HEK293 (cell line): ENCODE results near the gene RTKN.

Experiments used
- EGR2 ChIP-seq: fragments of 450-650 bp; formaldehyde crosslinking; IDR thresholded peaks from 2 replicates; pipeline ENCODE4 v1.5.1; 2016; ENCODE audit warnings: low read depth, missing biosample characterization, missing genetic modification characterization
- KLF8 ChIP-seq: fragments of 450-650 bp; formaldehyde crosslinking; IDR thresholded peaks from 2 replicates; pipeline ENCODE4 v1.5.1; 2016; ENCODE audit warnings: missing biosample characterization, missing genetic modification characterization
- SP2 ChIP-seq: fragments of 450-650 bp; formaldehyde crosslinking; IDR thresholded peaks from 2 replicates; pipeline ENCODE4 v1.5.1; 2016; ENCODE audit warnings: missing biosample characterization, missing genetic modification characterization
- SP3 ChIP-seq: fragments of 450-650 bp; formaldehyde crosslinking; IDR thresholded peaks from 2 replicates; pipeline ENCODE4 v1.5.1; 2016; ENCODE audit warnings: missing biosample characterization, missing genetic modification characterization
- ZBTB10 ChIP-seq: fragments of 450-650 bp; formaldehyde crosslinking; IDR thresholded peaks from 2 replicates; pipeline ENCODE4 v1.5.1; 2016; ENCODE audit warnings: missing biosample characterization, missing genetic modification characterization
- ZBTB20 ChIP-seq: fragments of 450-650 bp; formaldehyde crosslinking; IDR thresholded peaks from 2 replicates; pipeline ENCODE4 v1.5.1; 2016; ENCODE audit warnings: missing biosample characterization, missing genetic modification characterization
- ZNF114 ChIP-seq: fragments of 450-650 bp; formaldehyde crosslinking; IDR thresholded peaks from 2 replicates; pipeline ENCODE4 v1.5.0; 2017; ENCODE audit warnings: missing biosample characterization, missing genetic modification characterization
- ZNF18 ChIP-seq: fragments of 450-650 bp; formaldehyde crosslinking; IDR thresholded peaks from 2 replicates; pipeline ENCODE4 v1.5.1; 2016; ENCODE audit warnings: missing biosample characterization, missing genetic modification characterization
- ZNF211 ChIP-seq: fragments of 450-650 bp; formaldehyde crosslinking; IDR thresholded peaks from 2 replicates; pipeline ENCODE4 v1.5.1; 2016; ENCODE audit warnings: low read depth, missing biosample characterization, missing genetic modification characterization
- ZNF23 ChIP-seq: fragments of 450-650 bp; formaldehyde crosslinking; IDR thresholded peaks from 2 replicates; pipeline ENCODE4 v1.5.1; 2016; ENCODE audit warnings: missing biosample characterization, missing genetic modification characterization, borderline replicate concordance
- ZNF248 ChIP-seq: fragments of 450-650 bp; formaldehyde crosslinking; IDR thresholded peaks from 2 replicates; pipeline ENCODE4 v1.5.1; 2017; ENCODE audit warnings: missing biosample characterization, missing genetic modification characterization
- ZNF266 ChIP-seq: fragments of 450-650 bp; formaldehyde crosslinking; IDR thresholded peaks from 2 replicates; pipeline ENCODE4 v1.5.1; 2016; ENCODE audit warnings: missing biosample characterization, missing genetic modification characterization, low read depth
- ZNF292 ChIP-seq: fragments of 450-650 bp; formaldehyde crosslinking; IDR thresholded peaks from 2 replicates; pipeline ENCODE4 v1.5.1; 2016; ENCODE audit warnings: low read depth, missing biosample characterization, missing genetic modification characterization, borderline replicate concordance
- ZNF501 ChIP-seq: fragments of 450-650 bp; formaldehyde crosslinking; IDR thresholded peaks from 2 replicates; pipeline ENCODE4 v1.5.1; 2016; ENCODE audit warnings: missing biosample characterization, missing genetic modification characterization
- ZNF510 ChIP-seq: fragments of 450-650 bp; formaldehyde crosslinking; IDR thresholded peaks from 2 replicates; pipeline ENCODE4 v1.5.1; 2018; ENCODE audit warnings: mild to moderate bottlenecking, missing genetic modification characterization, missing biosample characterization; ENCODE audit not compliant: insufficient replicate concordance
- ZNF555 ChIP-seq: fragments of 450-650 bp; formaldehyde crosslinking; conservative IDR thresholded peaks from 2 replicates; pipeline ENCODE4 v1.5.1; 2017; ENCODE audit warnings: missing biosample characterization, mild to moderate bottlenecking, missing genetic modification characterization, inconsistent platforms
- ZNF561 ChIP-seq: fragments of 450-650 bp; IDR thresholded peaks from 2 replicates; pipeline ENCODE4 v1.5.1; 2018; ENCODE audit warnings: missing biosample characterization, missing genetic modification characterization, borderline replicate concordance
- ZNF585B ChIP-seq: fragments of 450-650 bp; formaldehyde crosslinking; IDR thresholded peaks from 2 replicates; pipeline ENCODE4 v1.5.1; 2016; ENCODE audit warnings: missing biosample characterization, missing genetic modification characterization
- ZNF596 ChIP-seq: fragments of 450-650 bp; IDR thresholded peaks from 2 replicates; pipeline ENCODE4 v1.5.0; 2018; ENCODE audit warnings: missing biosample characterization, mild to moderate bottlenecking, missing genetic modification characterization, moderate library complexity
- ZNF664 ChIP-seq: fragments of 450-650 bp; formaldehyde crosslinking; IDR thresholded peaks from 2 replicates; pipeline ENCODE4 v1.5.1; 2016; ENCODE audit warnings: missing biosample characterization, missing genetic modification characterization
- ZNF747 ChIP-seq: fragments of 450-650 bp; formaldehyde crosslinking; IDR thresholded peaks from 2 replicates; pipeline ENCODE4 v1.5.1; 2016; ENCODE audit warnings: missing biosample characterization, missing genetic modification characterization
- ZNF792 ChIP-seq: fragments of 450-650 bp; formaldehyde crosslinking; IDR thresholded peaks from 2 replicates; pipeline ENCODE4 v1.5.1; 2016; ENCODE audit warnings: missing biosample characterization, missing genetic modification characterization
- ZNF830 ChIP-seq: fragments of 450-650 bp; IDR thresholded peaks from 2 replicates; pipeline ENCODE4 v1.5.0; 2018; ENCODE audit warnings: missing biosample characterization, missing genetic modification characterization, low read depth, mild to moderate bottlenecking, moderate library complexity
- ZNF843 ChIP-seq: fragments of 450-650 bp; formaldehyde crosslinking; IDR thresholded peaks from 2 replicates; pipeline ENCODE4 v1.5.1; 2016; ENCODE audit warnings: missing biosample characterization, missing genetic modification characterization
- ZSCAN16 ChIP-seq: fragments of 450-650 bp; formaldehyde crosslinking; IDR thresholded peaks from 2 replicates; pipeline ENCODE4 v1.5.1; 2016; ENCODE audit warnings: missing biosample characterization, missing genetic modification characterization
- ZSCAN4 ChIP-seq: fragments of 450-650 bp; formaldehyde crosslinking; IDR thresholded peaks from 2 replicates; pipeline ENCODE4 v1.5.1; 2017; ENCODE audit warnings: missing biosample characterization, missing genetic modification characterization
- TF ChIP-seq, protein P1 (sequence below): fragments of 450-650 bp; formaldehyde crosslinking; IDR thresholded peaks from 2 replicates; pipeline ENCODE4 v1.5.1; 2017; ENCODE audit warnings: missing biosample characterization, missing genetic modification characterization
- TF ChIP-seq, protein P2 (sequence below): sonication (generic); formaldehyde crosslinking; IDR thresholded peaks from 2 replicates; pipeline ENCODE4 v1.8.1; 2022; ENCODE audit warnings: mild to moderate bottlenecking, moderate library complexity, missing genetic modification reagents
- TF ChIP-seq, protein P3 (sequence below): fragments of 450-650 bp; IDR thresholded peaks from 2 replicates; pipeline ENCODE4 v1.5.1; 2018; ENCODE audit warnings: missing biosample characterization, missing genetic modification characterization

The RTKN gene

DNA sequence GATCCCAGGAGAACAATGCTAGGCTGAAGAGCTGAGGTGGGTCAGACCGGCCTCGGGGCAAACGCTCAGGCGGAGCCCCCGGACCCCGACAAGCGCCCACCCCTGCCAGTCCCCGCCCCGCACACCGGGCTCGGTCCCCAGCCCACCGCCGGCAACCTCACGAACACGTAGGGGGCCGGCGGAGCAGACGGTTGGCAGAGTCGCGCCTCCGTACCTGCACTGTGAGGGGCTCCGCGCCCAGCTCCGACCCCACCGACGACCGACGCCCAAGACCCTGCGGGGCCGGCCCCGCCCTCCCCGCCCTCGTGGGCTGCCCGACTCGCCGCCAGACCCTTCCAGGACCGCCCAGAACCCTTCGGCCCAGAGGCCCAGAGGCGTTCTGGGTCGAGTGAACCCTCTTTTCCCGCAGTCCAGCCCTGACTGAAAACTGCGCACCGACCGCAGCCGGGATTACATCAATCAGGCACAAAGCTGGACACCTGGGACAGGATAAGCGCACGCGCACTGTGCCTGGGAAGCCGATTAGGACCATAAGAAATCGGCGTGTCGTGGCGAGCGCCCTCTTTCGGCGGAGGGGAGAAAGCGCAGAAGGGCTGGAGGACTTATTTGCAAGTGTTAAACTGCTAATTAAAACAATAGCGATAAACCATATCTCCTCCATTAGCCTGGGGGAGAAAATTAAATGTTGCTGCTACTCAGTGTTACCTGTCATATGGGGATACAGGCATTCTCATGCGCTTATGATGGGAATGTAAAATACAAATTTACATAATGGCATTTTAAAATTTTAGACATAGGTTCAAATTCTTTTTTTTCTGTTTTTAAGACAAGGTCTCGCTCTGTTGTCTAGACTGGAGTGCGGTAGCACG is 49.9 kb downstream of the RTKN start (continued):
- TF ChIP-seq ZNF23 (tag by site-specific recombination) (no peak), ZNF211 (no peak), ZNF292 (tag by site-specific recombination) (no peak), ZNF248 (no peak), ZNF585B (tag by site-specific recombination) (no peak), ZNF664 (tag by site-specific recombination) (peak; percentile 68), ZSCAN4 (tag by site-specific recombination) (no peak), ZBTB10 (no peak), ZNF747 (tag by site-specific recombination) (no peak), ZNF555 (tag by site-specific recombination) (no peak), ZNF510 (tag by site-specific recombination) (no peak), EGR2 (tag by site-specific recombination) (peak; percentile 24; the same call in 1 of the 2 replicates), ZNF792 (tag by site-specific recombination) (no peak), ZSCAN16 (no peak), KLF8 (tag by site-specific recombination) (peak; percentile 94), SP3 (tag by site-specific recombination) (peak; percentile 84), ZNF830 (tag by site-specific recombination) (no peak), ZNF843 (tag by site-specific recombination) (no peak; the same call in 1 of the 2 replicates), SP2 (tag by site-specific recombination) (peak; percentile 42), ZNF18 (tag by site-specific recombination) (no peak), ZNF561 (no peak), ZNF114 (tag by site-specific recombination) (no peak), ZBTB20 (tag by site-specific recombination) (peak; percentile 28; the same call in 1 of the 2 replicates), ZNF501 (tag by site-specific recombination) (0 out of 2 replicates have a peak, but pooled peaks have one; percentile 25), ZNF596 (no peak), ZNF266 (tag by site-specific recombination) (no peak)
- TF ChIP-seq, protein P1, sequence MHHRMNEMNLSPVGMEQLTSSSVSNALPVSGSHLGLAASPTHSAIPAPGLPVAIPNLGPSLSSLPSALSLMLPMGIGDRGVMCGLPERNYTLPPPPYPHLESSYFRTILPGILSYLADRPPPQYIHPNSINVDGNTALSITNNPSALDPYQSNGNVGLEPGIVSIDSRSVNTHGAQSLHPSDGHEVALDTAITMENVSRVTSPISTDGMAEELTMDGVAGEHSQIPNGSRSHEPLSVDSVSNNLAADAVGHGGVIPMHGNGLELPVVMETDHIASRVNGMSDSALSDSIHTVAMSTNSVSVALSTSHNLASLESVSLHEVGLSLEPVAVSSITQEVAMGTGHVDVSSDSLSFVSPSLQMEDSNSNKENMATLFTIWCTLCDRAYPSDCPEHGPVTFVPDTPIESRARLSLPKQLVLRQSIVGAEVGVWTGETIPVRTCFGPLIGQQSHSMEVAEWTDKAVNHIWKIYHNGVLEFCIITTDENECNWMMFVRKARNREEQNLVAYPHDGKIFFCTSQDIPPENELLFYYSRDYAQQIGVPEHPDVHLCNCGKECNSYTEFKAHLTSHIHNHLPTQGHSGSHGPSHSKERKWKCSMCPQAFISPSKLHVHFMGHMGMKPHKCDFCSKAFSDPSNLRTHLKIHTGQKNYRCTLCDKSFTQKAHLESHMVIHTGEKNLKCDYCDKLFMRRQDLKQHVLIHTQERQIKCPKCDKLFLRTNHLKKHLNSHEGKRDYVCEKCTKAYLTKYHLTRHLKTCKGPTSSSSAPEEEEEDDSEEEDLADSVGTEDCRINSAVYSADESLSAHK = no peak
- TF ChIP-seq, protein P2, sequence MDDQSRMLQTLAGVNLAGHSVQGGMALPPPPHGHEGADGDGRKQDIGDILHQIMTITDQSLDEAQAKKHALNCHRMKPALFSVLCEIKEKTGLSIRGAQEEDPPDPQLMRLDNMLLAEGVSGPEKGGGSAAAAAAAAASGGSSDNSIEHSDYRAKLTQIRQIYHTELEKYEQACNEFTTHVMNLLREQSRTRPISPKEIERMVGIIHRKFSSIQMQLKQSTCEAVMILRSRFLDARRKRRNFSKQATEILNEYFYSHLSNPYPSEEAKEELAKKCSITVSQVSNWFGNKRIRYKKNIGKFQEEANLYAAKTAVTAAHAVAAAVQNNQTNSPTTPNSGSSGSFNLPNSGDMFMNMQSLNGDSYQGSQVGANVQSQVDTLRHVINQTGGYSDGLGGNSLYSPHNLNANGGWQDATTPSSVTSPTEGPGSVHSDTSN (CRISPR knock-in tag) = no peak
- TF ChIP-seq, protein P3, sequence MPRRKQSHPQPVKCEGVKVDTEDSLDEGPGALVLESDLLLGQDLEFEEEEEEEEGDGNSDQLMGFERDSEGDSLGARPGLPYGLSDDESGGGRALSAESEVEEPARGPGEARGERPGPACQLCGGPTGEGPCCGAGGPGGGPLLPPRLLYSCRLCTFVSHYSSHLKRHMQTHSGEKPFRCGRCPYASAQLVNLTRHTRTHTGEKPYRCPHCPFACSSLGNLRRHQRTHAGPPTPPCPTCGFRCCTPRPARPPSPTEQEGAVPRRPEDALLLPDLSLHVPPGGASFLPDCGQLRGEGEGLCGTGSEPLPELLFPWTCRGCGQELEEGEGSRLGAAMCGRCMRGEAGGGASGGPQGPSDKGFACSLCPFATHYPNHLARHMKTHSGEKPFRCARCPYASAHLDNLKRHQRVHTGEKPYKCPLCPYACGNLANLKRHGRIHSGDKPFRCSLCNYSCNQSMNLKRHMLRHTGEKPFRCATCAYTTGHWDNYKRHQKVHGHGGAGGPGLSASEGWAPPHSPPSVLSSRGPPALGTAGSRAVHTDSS (tag by site-specific recombination) = no peak
